ENCODE results near the gene TWNK. TPM values are rescaled to one million over a fixed set of nuclear protein-coding genes. Genes with fewer than 3 reads are reported as not detected.

The TWNK gene
- total RNA-seq, 1 donor from 2014 or later: 41.1 TPM

DNA sequence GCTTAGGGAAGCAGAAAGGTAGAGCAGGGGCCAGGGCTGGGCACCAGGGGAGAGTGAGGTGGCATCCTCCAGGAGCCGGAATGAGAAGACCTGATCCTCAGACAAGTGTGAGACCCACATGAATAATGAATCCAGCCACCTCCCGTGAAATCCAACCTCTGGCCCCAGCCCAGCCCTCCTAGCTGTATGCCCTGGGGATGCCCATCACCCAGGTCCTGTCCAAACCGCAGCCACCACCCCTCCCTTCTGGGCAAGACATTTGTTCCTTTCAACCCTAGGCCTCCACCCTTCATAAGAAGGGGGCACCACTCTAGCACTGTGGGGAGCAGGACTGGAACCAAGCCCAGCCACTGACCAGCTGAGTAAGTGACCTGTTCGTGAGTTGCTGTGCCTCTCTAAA is 33.9 kb downstream of the TWNK start:
- intact Hi-C loops (cut with micrococcal nuclease): no loop called here
- no peak overlapping the region for H3K27ac Mint-ChIP-seq
- H3K27me3 Mint-ChIP-seq (ENCODE audit: insufficient read depth): peaks cover 28% of the 10 kb centered on the region
- H3K4me3 Mint-ChIP-seq: no peak overlapping the region
- DNase-seq (ENCODE audit: low spot score): no peak
- H3K36me3 Mint-ChIP-seq (ENCODE audit: low read depth): no peaks in the 10 kb centered on the region
- H3K4me1 Mint-ChIP-seq (ENCODE audit: low read depth): no peaks in the 10 kb centered on the region
- no peaks in the 10 kb centered on the region for H3K9me3 Mint-ChIP-seq

GRCh38 chr10:101021692-101022251 is 34.4 kb downstream of the TWNK start:
- no peak for DNase-seq (ENCODE audit: low spot score)
- H3K9me3 Mint-ChIP-seq: no peaks in the 10 kb centered on the region

DNA sequence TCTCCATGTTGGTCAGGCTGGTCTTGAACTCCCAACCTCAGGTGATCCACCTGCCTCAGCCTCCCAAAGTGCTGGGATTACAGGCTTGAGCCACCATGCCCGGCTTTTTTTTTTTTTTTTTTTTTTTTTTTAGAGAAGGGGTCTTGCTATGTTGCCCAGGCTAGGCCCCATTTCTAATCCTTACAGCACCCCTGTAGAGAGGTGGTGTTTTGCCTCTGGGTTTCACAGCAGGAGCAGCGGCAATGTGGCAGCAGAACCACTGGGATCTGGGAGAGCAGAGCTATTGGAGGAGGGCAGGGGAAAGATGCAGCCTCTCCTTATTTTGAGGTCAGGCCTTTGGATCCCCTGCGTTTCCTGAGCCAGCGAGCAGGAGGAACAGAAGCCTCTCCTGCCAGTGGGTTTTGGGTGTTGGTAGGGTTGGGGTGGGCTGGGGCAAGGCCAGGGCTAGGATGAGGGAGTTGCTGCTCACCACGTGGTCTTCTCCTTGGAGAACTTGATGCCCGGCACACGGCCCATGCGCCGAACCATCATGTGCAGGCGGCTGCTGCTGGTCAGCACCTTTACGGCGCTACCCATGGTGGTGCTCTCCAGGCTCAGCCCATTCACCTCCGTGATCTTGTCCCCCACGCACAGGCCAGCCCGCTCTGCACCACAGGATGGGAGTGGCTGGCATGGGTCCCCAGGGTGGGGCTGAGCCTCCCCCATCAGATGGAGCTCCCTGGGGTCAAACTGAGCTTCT is 35.8 kb downstream of the TWNK start:
- Mint-ChIP-seq H3K9me3 (no peaks in the 10 kb centered on the region), H3K4me3 (no peak overlapping the region), H3K36me3 (ENCODE audit: low read depth) (no peaks in the 10 kb centered on the region), H3K27me3 (ENCODE audit: insufficient read depth) (peaks cover 23% of the 10 kb centered on the region), H3K4me1 (ENCODE audit: low read depth) (no peaks in the 10 kb centered on the region), H3K27ac (no peak overlapping the region)
- intact Hi-C loops (cut with micrococcal nuclease): no loop called here
- DNase-seq (ENCODE audit: low spot score): no peak

More at GRCh38 chr10:101021692-101022251, 34.4 kb downstream of the TWNK start:
- Mint-ChIP-seq H3K4me3 (no peak overlapping the region), H3K27me3 (ENCODE audit: insufficient read depth) (peaks cover 24% of the 10 kb centered on the region), H3K36me3 (ENCODE audit: low read depth) (no peaks in the 10 kb centered on the region), H3K27ac (no peak overlapping the region), H3K4me1 (ENCODE audit: low read depth) (no peaks in the 10 kb centered on the region)
- intact Hi-C loops (cut with micrococcal nuclease): no loop called here

- no peaks in the 10 kb centered on the region for H3K9me3 Mint-ChIP-seq
- H3K36me3 Mint-ChIP-seq (ENCODE audit: low read depth): no peaks in the 10 kb centered on the region
- DNase-seq (ENCODE audit: low spot score): no peak
- no peak overlapping the region for H3K4me3 Mint-ChIP-seq
- peaks cover 23% of the 10 kb centered on the region for H3K27me3 Mint-ChIP-seq (ENCODE audit: insufficient read depth)
- no peak overlapping the region for H3K27ac Mint-ChIP-seq
- H3K4me1 Mint-ChIP-seq (ENCODE audit: low read depth): peaks cover 9% of the 10 kb centered on the region
- intact Hi-C loops (cut with micrococcal nuclease): no loop called here
Observed at GRCh38 chr10:101027106-101027720, 39.9 kb downstream of the TWNK start.

DNA sequence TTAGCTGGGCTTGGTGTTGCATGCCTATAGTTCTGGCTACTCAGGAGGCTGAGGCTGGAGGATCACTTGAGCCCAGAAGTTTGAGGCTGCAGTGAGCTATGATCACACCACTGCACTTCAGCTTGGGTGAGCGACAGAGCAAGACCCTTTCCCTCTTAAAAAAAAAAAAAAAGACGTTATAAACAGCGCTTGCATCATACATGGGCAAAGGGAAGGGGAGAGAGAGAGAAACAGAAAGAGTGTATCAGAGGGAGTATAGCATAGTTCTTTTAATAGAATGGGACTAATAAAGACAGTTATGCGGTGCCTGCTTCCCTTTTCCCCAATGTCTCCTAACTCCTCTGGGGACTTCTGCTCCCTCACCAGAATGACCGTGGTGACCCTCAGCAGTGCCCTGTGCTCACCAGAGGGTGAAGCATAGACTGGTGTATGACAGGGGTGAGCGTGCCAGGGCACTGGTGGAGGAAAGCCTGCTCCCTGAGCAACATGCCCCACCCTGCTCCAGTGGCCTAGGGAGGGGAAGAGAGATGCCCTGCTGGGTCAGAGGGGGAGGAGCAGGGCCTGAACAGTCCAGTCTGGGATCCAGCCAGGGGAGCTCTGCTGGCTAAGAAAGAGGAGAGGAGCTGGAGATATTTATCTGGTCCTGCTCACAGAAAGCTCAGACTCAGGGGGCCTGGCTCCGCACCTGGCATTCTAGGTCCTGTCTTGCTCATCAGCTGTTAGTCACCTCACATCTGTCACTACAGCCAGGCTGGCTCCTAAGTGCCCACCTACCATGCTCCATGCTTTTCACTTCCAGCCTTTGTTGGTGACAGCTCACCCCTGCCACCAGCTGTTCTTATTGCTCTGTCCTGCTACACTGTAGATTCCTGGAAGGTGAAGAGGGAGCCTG is 41.3 kb downstream of the TWNK start:
- Mint-ChIP-seq H3K36me3 (ENCODE audit: low read depth) (peaks cover 2% of the 10 kb centered on the region), H3K27ac (no peak overlapping the region), H3K27me3 (ENCODE audit: insufficient read depth) (peaks cover 23% of the 10 kb centered on the region), H3K9me3 (no peaks in the 10 kb centered on the region), H3K4me3 (no peak overlapping the region), H3K4me1 (ENCODE audit: low read depth) (peaks cover 22% of the 10 kb centered on the region)
- intact Hi-C loops (cut with micrococcal nuclease): no loop called here
- no peak for DNase-seq (ENCODE audit: low spot score)

GRCh38 chr10:101029520-101030295 is 42.4 kb downstream of the TWNK start:
- no peaks in the 10 kb centered on the region for H3K9me3 Mint-ChIP-seq
- H3K4me3 Mint-ChIP-seq: no peak overlapping the region
- intact Hi-C loops (cut with micrococcal nuclease): no loop called here
- peaks cover 23% of the 10 kb centered on the region for H3K27me3 Mint-ChIP-seq (ENCODE audit: insufficient read depth)
- H3K36me3 Mint-ChIP-seq (ENCODE audit: low read depth): peaks cover 5% of the 10 kb centered on the region
- H3K27ac Mint-ChIP-seq: no peak overlapping the region
- DNase-seq (ENCODE audit: low spot score): no peak
- peaks cover 27% of the 10 kb centered on the region for H3K4me1 Mint-ChIP-seq (ENCODE audit: low read depth)

GRCh38 chr10:101030496-101031127 is 43.3 kb downstream of the TWNK start:
- intact Hi-C loops (cut with micrococcal nuclease): loop anchor here (1.0 kb wide), 5 partner anchors 11 to 788 kb away; partner anchors contain the start of genes MRPL43, OGA and TWNK
- Mint-ChIP-seq H3K36me3 (ENCODE audit: low read depth) (peaks cover 8% of the 10 kb centered on the region), H3K27ac (peak overlapping the region; percentile 94), H3K4me1 (ENCODE audit: low read depth) (peaks cover 27% of the 10 kb centered on the region), H3K4me3 (peak overlapping the region; percentile 84), H3K27me3 (ENCODE audit: insufficient read depth) (peaks cover 21% of the 10 kb centered on the region), H3K9me3 (no peaks in the 10 kb centered on the region)
- DNase-seq (ENCODE audit: low spot score): no peak

GRCh38 chr10:101031128-101031795 is 43.9 kb downstream of the TWNK start, which contains the start of the genes PDZD7 and SFXN3:
Gene PDZD7 (minus strand): TSS chr10:101031129. CDS start chr10:101030219, 910 bp downstream.
Gene SFXN3 (plus strand): TSS chr10:101031234. CDS start chr10:101034695, 3,461 bp downstream.
- intact Hi-C loops (cut with micrococcal nuclease): loop anchor here (1.0 kb wide), 5 partner anchors 12 to 787 kb away; partner anchors contain the start of genes MRPL43, OGA and TWNK
- H3K27me3 Mint-ChIP-seq (ENCODE audit: insufficient read depth): peaks cover 21% of the 10 kb centered on the region

GRCh38 chr10:101031796-101032636 is 44.7 kb downstream of the TWNK start:
- Mint-ChIP-seq H3K27ac (peak overlapping the region; percentile 95), H3K36me3 (ENCODE audit: low read depth) (peaks cover 21% of the 10 kb centered on the region), H3K4me1 (ENCODE audit: low read depth) (peaks cover 27% of the 10 kb centered on the region), H3K4me3 (peak overlapping the region; percentile 84), H3K9me3 (no peaks in the 10 kb centered on the region), H3K27me3 (ENCODE audit: insufficient read depth) (peaks cover 21% of the 10 kb centered on the region)
- DNase-seq (ENCODE audit: low spot score): peak; percentile 71
- intact Hi-C loops (cut with micrococcal nuclease): loop anchor here (1.0 to 2.0 kb wide), 9 partner anchors 10 to 786 kb away; partner anchors contain the start of genes BTRC, MRPL43, OGA and SLF2

More at GRCh38 chr10:101031128-101031795, 43.9 kb downstream of the TWNK start, which contains the start of the genes PDZD7 and SFXN3:
- DNase-seq (ENCODE audit: low spot score): peak; percentile 94
- H3K36me3 Mint-ChIP-seq (ENCODE audit: low read depth): peaks cover 15% of the 10 kb centered on the region
- peak within 1 kb of the TSS; percentile 94 for H3K27ac Mint-ChIP-seq
- H3K9me3 Mint-ChIP-seq: no peaks in the 10 kb centered on the region
- peak within 1 kb of the TSS; percentile 84 for H3K4me3 Mint-ChIP-seq
- peaks cover 27% of the 10 kb centered on the region for H3K4me1 Mint-ChIP-seq (ENCODE audit: low read depth)

DNA sequence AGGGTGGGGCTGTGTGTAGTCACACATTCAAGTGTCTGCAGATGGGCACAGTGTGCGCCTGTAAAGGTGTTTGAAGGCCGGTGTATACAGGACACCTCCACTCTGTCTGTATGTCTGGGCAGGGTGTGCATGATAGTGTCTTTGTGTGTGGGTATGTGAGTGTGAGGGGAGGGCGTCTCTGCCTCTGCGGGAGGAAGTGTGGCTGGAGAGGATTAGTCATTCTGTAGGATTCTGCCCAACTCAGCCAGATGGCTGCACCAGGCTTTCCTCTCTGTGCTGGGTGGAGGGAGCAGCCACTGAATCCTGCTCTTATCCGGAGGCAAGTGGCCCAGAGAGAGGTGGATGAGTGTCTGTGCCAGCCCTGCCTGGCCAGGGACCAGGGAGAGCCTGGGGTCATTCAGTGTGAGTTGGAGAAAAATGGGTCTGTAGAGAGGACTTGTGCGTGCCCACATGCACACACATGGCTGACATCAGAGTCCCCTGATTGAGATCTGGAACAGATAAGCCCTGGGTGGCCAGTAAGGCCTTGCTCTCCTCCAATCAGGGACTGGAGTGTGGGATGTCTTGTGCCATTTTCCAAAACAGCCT is 45.4 kb downstream of the TWNK start:
- H3K27ac Mint-ChIP-seq: peak overlapping the region; percentile 95

More for the DNA sequence above, 45.4 kb downstream of the TWNK start:
- Mint-ChIP-seq H3K4me3 (peak overlapping the region; percentile 84), H3K27me3 (ENCODE audit: insufficient read depth) (peaks cover 18% of the 10 kb centered on the region), H3K4me1 (ENCODE audit: low read depth) (peaks cover 27% of the 10 kb centered on the region), H3K36me3 (ENCODE audit: low read depth) (peaks cover 28% of the 10 kb centered on the region), H3K9me3 (no peaks in the 10 kb centered on the region)
- peak; percentile 51 for DNase-seq (ENCODE audit: low spot score)
- intact Hi-C loops (cut with micrococcal nuclease): loop anchor here (1.0 to 2.0 kb wide), 4 partner anchors 10 to 322 kb away; partner anchors contain the start of genes BTRC and SLF2
